Activated naive CD8-positive, alpha-beta T cell treated with anti-CD3 and anti-CD28 coated beads, Interleukin-2, amount 50 U/mL, for 24 hours (primary cell): Measurements from ENCODE around the gene STYXL1.

ENCODE experiments used
- ATAC-seq: fragments of 150-1000 bp; cut with Tn5 transposase; one replicate; pipeline ENCODE4 v1.10.0; 2021
- DNase-seq: peaks from one replicate; pipeline ENCODE4 v3.0.0; 2021
- H3K27ac Mint-ChIP-seq: one replicate; pipeline ENCODE4 v1.8.0; 2021; ENCODE audit warnings: mild to moderate bottlenecking, mixed read lengths
- H3K27me3 Mint-ChIP-seq: one replicate; pipeline ENCODE4 v1.8.0; 2021; ENCODE audit warnings: mixed read lengths
- H3K36me3 Mint-ChIP-seq: one replicate; pipeline ENCODE4 v1.8.0; 2021; ENCODE audit warnings: low read depth, mixed read lengths
- H3K4me1 Mint-ChIP-seq: one replicate; pipeline ENCODE4 v1.8.0; 2021; ENCODE audit warnings: mixed read lengths
- H3K4me3 Mint-ChIP-seq: one replicate; pipeline ENCODE4 v1.8.0; 2021; ENCODE audit warnings: mild to moderate bottlenecking, moderate library complexity, mixed read lengths
- H3K9me3 Mint-ChIP-seq: one replicate; pipeline ENCODE4 v1.8.0; 2021; ENCODE audit warnings: mixed read lengths

STYXL1 gene

DNA sequence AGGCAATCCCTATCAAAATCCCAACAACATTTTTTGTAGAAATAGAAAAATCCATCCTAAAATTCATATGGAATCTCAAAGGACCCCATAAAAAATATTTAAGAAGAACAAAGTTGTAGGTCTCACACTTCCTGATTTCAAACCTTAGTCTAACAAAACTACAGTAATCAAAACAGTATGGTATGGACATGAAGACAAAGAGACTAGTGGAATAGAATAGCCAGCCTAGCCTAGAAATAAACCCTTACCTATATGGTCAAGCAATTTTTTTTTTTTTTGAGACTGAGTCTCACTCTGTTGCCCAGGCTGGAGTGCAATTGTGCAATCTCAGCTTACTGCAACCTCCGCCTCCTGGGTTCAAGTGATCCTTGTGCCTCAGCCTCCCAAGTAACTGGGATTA lies 49.8 kb downstream of the STYXL1 start:
- no peak for DNase-seq
- H3K27me3 Mint-ChIP-seq = no peaks in the 10 kb centered on the region
- no peaks in the 10 kb centered on the region for H3K9me3 Mint-ChIP-seq
- H3K27ac Mint-ChIP-seq = no peak overlapping the region
- H3K4me1 Mint-ChIP-seq = peaks cover 13% of the 10 kb centered on the region
- peaks cover 14% of the 10 kb centered on the region for H3K36me3 Mint-ChIP-seq
- ATAC-seq = no peak
- no peak overlapping the region for H3K4me3 Mint-ChIP-seq

DNA sequence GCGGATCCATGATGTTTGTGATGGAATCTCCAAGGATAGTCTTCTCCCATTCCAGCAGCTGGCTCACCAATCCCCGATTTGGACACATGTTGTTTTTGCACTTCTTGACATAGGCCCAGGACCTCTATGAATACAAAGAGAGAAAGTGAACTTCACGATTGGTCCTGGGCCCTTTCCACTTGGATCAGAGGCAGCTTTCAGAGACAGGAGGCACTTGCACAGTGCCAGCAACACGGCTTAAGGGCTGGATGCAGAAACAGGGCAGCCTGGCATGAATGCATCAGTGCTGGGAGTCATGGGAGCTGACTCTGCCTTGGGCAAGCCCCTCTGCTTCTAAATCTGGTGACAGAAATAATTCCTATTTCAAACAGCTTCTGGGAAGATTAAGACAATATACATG lies 51.3 kb downstream of the STYXL1 start:
- no peaks in the 10 kb centered on the region for H3K27me3 Mint-ChIP-seq
- H3K27ac Mint-ChIP-seq = no peak overlapping the region

DNA sequence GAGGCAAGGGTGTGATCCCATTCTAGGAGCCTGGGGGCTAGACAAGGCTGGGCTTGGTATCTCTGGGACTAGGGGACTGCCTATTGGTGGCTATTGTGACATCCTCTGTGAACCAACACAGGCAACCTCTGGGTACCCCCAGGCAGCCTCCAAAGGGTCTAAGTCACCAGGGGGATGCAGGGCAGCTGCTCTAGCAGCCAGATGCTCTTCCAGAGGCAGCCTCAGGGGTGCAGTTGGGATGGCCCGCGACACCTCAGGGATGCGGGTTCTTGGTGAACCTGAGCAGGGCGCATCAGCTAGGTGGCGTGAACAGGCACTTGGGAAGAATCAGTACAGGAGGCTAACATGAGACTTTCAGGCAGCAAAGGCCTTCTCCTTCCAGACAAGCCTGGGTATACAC lies 51.8 kb downstream of the STYXL1 start:
- no peak overlapping the region for H3K4me3 Mint-ChIP-seq
- H3K36me3 Mint-ChIP-seq = peaks cover 11% of the 10 kb centered on the region
- no peaks in the 10 kb centered on the region for H3K27me3 Mint-ChIP-seq
- H3K27ac Mint-ChIP-seq = no peak overlapping the region
- no peak for ATAC-seq
- H3K4me1 Mint-ChIP-seq = peaks cover 14% of the 10 kb centered on the region
- no peak for DNase-seq
- no peaks in the 10 kb centered on the region for H3K9me3 Mint-ChIP-seq

More for the DNA sequence above, 51.3 kb downstream of the STYXL1 start:
- no peak for ATAC-seq
- no peak for DNase-seq
- Mint-ChIP-seq H3K4me3 (no peak overlapping the region), H3K36me3 (peaks cover 12% of the 10 kb centered on the region), H3K4me1 (peaks cover 13% of the 10 kb centered on the region), H3K9me3 (no peaks in the 10 kb centered on the region)

DNA sequence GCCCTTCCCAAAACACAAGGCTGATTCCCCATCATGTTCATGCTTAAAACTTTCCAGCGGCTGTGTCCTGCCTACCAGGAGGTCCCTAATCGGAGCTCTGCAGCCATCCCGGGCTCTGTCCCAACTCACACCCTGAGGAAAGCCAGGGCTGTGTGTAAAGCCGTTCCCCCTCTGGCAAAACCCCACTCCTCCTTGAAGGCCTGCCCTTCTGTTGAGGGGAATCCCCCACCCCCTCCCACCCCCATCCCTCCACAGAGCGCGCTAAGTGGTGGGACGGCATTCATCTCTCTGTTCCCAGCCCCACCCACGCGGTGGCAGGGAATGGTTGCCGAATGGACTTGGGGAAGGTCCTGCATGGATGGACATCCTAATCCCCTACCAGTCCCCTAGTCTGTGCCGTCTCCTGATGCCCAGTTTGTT lies 52.7 kb downstream of the STYXL1 start:
- peaks cover 11% of the 10 kb centered on the region for H3K36me3 Mint-ChIP-seq
- DNase-seq (no peak), ATAC-seq (no peak)
- peaks cover 16% of the 10 kb centered on the region for H3K4me1 Mint-ChIP-seq
- peak overlapping the region; percentile 65 for H3K4me3 Mint-ChIP-seq
- no peaks in the 10 kb centered on the region for H3K9me3 Mint-ChIP-seq
- H3K27me3 Mint-ChIP-seq = no peaks in the 10 kb centered on the region
- H3K27ac Mint-ChIP-seq = peak overlapping the region; percentile 73

DNA sequence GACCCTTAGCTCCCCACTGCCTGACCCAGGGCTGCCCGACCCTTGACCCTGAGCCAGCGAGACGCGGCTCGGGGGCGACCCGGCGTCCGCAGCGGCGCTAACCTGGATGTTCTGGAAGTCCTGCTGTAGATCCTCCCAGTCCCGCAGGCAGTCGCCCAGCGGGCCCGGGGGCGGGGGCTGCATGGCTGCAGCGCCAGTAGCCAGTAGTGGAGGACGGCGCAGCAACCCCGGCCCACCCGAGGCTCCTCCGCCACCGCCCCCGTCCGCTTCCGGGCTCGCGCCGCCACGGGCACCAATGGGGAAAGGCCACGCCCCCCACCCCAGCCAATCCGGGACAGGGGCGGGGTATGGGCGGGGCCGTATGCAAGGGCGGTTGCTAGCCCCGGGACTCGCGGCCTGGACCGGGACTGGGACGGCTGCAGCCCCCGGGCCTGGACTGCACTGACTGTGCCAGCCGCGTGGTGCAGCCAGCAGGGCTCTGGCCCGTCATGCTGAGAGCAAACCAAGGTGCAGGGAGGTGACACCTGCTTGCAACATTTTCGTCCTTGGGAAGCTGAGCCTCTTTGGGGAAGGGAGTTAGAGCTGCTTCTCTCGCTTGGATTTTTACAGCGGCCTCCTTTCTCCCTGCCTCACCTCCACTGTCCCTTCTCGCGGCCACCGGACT lies 53.3 kb downstream of the STYXL1 start, which contains the start of gene TMEM120A:
Gene TMEM120A (minus strand): TSS at position 208 of the 664 bp plus-strand sequence. CDS start 25 bp downstream, at position 183.
- H3K4me1 Mint-ChIP-seq = peaks cover 19% of the 10 kb centered on the region
- H3K9me3 Mint-ChIP-seq = no peaks in the 10 kb centered on the region

DNA sequence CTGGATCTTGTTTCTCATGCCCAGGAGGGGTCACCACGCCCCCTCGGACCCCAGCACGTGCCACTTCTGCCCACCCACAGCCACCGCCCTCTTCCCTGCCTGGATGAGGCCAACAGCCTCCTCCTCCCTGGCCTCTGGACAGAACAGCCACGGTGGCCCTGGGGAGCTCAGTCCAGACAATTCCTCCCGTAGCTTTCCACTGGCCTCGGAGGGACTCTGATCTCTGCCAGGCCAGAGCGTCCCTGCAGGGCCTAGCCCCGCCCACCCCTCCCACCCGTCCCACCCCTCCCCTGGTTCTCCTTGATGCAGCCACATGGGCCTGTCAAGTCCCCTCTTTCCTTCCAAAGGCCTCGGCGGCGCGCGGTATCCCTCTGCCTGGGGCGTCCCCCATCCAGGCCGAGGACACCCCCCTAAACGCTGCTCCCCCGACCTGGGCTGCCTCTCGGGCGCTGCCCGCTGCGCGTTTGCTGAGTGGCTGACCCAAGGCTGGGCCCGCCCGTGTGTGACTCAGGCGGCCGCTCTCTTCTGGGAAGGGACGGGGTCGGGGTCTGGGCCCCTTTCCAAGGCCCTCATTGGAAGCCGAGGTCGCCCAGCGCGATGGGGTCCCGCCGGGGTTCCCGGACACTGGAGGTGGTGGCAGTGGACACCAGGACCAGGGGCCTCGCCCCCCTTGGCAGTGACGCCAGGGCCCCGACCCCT lies 54.0 kb downstream of the STYXL1 start:
- no peaks in the 10 kb centered on the region for H3K9me3 Mint-ChIP-seq
- H3K27ac Mint-ChIP-seq = no peak overlapping the region
- H3K4me1 Mint-ChIP-seq = peaks cover 19% of the 10 kb centered on the region
- peak overlapping the region; percentile 74 for H3K4me3 Mint-ChIP-seq
- H3K36me3 Mint-ChIP-seq = peaks cover 11% of the 10 kb centered on the region
- ATAC-seq = peak; percentile 22
- H3K27me3 Mint-ChIP-seq = no peaks in the 10 kb centered on the region
- peak; percentile 25 for DNase-seq

More for the DNA sequence above, 53.3 kb downstream of the STYXL1 start, which contains the start of gene TMEM120A:
- no peaks in the 10 kb centered on the region for H3K27me3 Mint-ChIP-seq
- H3K36me3 Mint-ChIP-seq = peaks cover 11% of the 10 kb centered on the region
- peak within 1 kb of the TSS; percentile 74 for H3K4me3 Mint-ChIP-seq
- DNase-seq = peak; percentile 96
- ATAC-seq = peak; percentile 94
- H3K27ac Mint-ChIP-seq = peak within 1 kb of the TSS; percentile 73

DNA sequence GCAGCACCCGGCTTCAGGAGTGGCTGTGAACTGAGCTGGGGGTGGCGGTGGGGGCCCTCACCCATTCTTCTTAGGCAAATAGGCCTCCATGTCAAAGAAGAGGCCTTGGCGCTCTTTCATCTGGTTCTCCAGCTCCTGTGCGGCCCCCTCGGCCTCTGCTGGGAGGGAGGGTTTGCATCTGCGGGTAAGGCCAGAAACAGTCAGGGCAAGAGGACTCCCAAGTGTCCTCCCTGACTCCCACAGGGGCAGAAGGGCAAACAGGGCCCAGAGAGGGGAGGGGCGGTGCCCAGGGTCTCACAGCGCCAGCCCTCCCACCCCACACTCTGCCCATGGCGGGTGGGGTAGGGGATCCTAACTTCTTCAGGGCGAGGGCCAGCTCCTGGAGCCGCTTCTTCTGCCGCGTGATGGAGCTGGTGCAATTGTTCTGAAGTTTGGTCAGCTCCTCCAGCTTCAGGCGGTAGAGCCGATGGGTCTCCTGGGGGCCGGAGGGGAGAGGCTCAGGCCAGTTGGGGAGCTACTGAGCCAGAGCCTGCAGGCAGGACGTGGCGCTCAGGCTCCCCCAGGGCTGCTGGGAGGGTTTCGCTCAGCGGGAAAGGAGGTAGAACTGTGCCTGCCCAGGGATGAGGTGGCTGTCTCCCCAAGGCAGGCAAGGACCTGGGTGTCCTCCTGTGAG lies 55.6 kb downstream of the STYXL1 start:
- Mint-ChIP-seq H3K4me3 (no peak overlapping the region), H3K27me3 (no peaks in the 10 kb centered on the region)

DNA sequence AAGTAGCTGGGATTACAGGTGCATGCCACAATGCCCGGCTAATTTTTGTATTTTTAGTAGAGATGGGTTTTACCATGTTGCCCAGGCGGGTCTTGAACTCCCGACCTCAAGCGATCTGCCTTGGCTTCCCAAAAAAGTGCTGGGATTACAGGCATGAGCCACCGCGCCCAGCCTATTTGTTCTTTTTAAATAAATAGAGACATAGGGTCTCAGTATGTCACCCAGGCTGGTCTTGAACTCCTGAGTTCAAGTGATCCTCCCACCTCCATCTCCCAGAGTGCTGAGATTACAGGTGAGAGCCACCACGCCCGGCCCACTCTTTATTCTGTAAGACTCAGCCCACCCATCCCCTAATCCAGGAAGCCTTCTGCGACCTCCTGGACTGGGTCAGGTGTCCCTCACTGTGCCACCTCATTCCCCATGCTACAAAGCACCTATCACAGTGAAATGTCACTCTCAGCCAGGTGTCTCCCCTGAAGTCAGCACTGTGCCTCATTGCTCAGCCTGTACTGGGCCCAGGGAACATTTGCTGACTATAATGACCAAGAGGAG lies 56.2 kb downstream of the STYXL1 start:
- Mint-ChIP-seq H3K27me3 (no peaks in the 10 kb centered on the region), H3K27ac (no peak overlapping the region), H3K4me1 (peaks cover 9% of the 10 kb centered on the region), H3K9me3 (no peaks in the 10 kb centered on the region), H3K4me3 (no peak overlapping the region), H3K36me3 (peaks cover 11% of the 10 kb centered on the region)
- no peak for ATAC-seq
- no peak for DNase-seq

More for the DNA sequence above, 55.6 kb downstream of the STYXL1 start:
- DNase-seq (no peak), ATAC-seq (no peak)
- Mint-ChIP-seq H3K27ac (no peak overlapping the region), H3K4me1 (peaks cover 15% of the 10 kb centered on the region), H3K9me3 (no peaks in the 10 kb centered on the region), H3K36me3 (peaks cover 11% of the 10 kb centered on the region)

DNA sequence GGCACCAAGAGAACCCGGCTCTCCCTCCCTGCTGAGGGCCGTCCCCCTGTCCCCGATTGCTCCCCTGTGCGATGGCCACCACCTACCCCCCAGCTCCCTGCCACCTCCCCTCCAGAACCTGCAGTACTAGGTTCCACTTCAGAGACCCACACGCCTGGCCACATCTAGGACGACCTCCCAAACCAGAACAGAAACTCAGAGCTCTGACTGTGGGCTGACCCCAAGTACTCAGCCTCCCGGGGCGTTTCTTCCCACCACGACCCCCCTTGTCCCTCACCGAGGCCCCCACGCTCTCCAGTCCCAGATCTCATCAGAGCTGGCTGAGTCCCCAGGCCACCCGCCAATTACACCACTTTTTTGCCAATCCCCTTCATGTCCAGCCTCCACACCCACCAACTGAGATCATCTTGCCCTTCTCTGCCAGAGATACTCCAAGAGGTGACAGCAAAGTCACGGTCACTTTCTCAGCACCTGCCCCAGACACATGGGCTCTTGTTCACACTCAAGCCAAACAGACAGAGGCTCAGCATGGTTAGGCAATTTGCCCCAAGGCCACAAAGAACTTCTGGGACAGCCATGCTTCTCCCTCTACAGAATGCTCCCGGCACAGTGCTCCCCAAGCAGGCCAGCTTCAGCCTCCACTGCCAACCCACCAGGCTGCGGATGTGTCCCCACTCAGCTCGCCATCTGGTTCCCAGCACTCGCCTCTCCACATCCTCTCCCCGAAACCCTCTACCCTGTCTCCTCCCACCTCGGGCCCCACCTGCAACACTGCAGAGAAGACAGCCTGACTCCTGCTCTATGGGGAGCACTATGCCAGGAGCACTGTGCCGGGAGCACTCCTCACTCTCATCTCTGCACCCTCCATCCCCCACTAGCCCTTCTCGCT lies 58.1 kb downstream of the STYXL1 start:
- no peak overlapping the region for H3K4me3 Mint-ChIP-seq
- DNase-seq = no peak
- H3K27me3 Mint-ChIP-seq = no peaks in the 10 kb centered on the region
- peaks cover 3% of the 10 kb centered on the region for H3K36me3 Mint-ChIP-seq
- ATAC-seq = no peak
- peaks cover 8% of the 10 kb centered on the region for H3K4me1 Mint-ChIP-seq
- H3K27ac Mint-ChIP-seq = no peak overlapping the region
- no peaks in the 10 kb centered on the region for H3K9me3 Mint-ChIP-seq

DNA sequence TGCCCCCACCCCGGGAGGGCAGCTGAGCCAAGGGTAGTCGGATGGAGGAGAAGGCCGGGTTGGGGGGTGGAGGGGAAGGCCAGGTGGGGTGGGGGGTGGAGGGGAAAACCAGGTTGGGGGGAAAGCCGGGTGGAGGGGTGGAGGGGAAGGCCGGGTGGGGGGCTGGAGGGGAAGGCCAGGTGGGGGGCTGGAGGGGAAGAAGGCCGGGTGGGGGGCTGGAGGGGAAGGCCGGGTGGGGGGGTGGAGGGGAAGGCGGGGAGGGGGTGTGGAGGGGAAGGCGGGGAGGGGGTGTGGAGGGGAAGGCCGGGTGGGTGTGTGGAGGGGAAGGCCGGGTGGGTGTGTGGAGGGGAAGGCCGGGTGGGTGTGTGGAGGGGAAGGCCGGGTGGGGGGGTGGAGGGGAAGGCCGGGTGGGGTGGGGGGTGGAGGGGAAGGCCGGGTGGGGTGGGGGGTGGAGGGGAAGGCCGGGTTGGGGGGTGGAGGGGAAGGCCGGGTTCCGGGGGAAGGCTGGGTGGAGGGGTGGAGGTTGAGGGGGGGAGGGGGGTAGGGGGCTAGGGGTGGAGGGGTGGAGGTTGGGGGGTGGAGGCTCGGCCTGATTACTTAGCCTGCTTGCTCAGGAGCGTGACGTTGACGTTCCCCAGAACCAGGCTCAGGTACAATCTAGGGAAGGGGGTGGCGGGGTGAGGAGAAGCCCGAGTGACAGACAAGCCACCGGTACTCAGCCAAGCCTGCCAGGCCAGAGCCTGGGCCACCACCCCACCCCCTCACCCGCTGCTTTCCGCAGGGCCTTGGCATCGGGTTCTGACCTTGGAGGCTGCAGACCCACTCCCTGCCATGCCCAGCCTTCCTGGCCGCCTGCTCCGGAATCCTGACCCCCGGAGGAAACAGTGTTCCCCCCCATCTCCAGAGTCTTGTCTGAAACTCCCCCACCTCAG lies 59.0 kb downstream of the STYXL1 start:
- H3K9me3 Mint-ChIP-seq = no peaks in the 10 kb centered on the region
- H3K4me3 Mint-ChIP-seq = no peak overlapping the region
- no peaks in the 10 kb centered on the region for H3K27me3 Mint-ChIP-seq
- H3K4me1 Mint-ChIP-seq = peaks cover 8% of the 10 kb centered on the region
- no peak for ATAC-seq
- DNase-seq = no peak
- H3K27ac Mint-ChIP-seq = no peak overlapping the region
- H3K36me3 Mint-ChIP-seq = peaks cover 3% of the 10 kb centered on the region

DNA sequence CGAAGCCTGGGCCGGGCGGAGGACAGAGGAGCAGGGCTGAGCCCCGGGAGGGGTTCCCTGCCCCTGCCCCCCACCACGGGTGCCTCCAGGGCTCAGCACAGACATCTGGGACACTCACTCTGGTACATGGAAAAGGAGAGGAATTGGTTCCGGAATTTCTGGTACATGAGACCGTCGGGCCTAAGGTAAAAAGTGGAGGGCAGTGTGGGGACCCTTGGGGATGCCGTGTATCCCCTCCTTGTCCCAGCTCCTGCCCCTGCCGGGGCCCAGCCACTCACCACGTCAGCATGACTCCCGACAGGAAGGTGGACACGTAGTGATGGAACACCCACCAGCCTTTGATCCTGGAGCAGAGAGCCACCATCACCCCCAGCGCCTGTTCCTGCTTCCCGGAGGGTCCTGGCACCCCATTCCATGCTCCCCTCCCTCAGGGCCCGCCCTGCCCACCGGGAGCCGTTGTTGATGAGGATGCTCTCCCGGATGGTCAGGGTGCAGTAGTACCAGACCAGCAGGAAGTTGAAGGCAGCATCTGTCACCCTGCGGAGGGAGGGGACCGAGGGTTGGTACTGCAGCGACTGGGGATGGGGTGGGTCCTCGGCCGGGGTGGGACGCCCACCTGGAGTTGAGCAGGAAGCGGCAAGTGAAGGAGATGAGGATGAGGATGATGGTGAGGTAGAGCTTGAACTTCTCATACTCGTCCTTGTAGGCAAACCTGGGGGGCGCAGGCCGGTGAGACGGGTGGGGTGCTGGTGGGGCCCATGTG lies 59.8 kb downstream of the STYXL1 start:
- Mint-ChIP-seq H3K9me3 (no peaks in the 10 kb centered on the region), H3K36me3 (peaks cover 3% of the 10 kb centered on the region), H3K4me3 (no peak overlapping the region), H3K4me1 (peaks cover 6% of the 10 kb centered on the region), H3K27me3 (no peaks in the 10 kb centered on the region), H3K27ac (no peak overlapping the region)
- no peak for ATAC-seq
- no peak for DNase-seq

DNA sequence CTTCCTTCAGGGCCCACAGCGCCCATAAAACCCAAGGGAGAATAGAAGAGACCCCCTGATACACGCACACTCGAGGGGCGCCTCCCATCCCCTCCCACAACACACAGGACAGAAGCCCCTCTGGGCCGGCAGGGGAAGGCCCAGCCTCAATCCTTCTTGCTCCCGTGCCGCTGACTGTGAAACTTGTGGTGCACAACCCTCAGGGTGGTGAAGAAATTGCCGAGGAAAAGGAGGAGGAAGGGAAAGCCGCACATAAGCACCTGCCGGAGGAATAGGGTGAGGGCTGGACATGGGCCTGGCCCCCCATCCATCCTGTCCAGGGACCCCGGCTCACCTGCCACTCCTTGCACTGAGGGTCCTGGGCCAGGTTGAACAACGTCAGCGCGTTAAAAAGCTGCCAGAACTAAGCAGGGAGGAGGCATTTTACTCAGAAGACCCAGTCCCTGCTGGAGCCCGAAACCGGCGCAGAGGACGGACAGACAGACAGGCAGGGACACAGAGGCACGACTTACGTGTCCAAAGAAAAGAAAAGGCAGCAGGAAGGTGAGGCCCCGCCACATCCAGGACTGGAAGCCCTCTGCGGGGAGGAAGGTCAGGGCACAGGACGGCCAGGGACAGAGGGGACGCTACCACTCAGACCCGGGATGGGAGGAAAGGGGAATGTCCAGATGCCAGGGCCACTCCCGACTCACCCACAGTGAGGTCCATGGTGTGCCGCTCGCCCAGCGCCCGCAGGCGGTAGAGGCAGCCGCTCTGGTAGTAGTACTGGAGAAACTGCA lies 60.6 kb downstream of the STYXL1 start:
- H3K27ac Mint-ChIP-seq = no peak overlapping the region
- ATAC-seq (no peak), DNase-seq (no peak)
- H3K4me3 Mint-ChIP-seq = no peak overlapping the region
- H3K4me1 Mint-ChIP-seq = peaks cover 6% of the 10 kb centered on the region
- no peaks in the 10 kb centered on the region for H3K27me3 Mint-ChIP-seq
- H3K9me3 Mint-ChIP-seq = no peaks in the 10 kb centered on the region
- H3K36me3 Mint-ChIP-seq = peaks cover 3% of the 10 kb centered on the region
